ENCODE data around the gene CD300LB.

DNA sequence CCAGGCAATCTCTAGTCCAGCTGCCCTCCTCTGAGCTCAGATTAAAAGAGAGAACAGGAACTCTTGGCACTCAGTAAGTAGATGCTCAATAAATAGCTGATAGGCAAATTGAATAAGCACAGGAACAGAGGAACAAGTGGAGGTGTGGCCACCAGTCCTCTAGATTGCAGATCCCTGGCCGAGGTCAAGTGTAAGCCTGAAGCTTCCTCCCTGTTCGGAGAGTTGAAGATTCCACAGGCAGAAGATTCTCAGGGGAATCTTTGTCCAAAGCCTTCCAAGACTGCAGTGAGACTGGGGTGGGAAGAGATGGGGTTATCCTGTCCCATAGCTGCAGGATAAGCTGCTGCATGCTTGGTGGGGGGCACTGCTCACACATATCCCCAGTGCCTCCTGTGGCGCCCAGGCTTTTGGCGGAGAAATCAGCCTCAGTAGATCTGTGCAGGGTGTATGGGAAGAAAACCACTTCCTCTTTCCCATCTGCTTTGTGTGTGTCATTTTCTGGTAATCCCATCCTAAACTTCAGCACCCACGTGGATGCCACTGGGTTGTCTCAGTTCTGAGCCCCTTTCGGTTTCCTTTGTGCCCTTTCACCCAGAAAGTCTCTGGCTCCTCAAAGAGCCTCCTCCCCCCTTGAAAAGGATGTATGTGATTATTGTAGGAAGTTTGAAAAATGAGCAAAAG lies 52.7 kb downstream of the CD300LB start:
- no peak for TF ChIP-seq CTCF (IDR thresholded peaks at IDR 0.05)
- no peak for TF ChIP-seq POLR2A (IDR thresholded peaks at IDR 0.05)
- no peak for TF ChIP-seq EP300 (IDR thresholded peaks at IDR 0.05; ENCODE audit: low read depth)
- TF ChIP-seq POLR2AphosphoS5 (IDR thresholded peaks at IDR 0.05), result no peak

All from transverse colon (tissue), 4 donors.